ENCODE data around the gene C1QC.
"Not testable (repeated sequence)": the region's sequence is repeated elsewhere in the genome, so short reads cannot be mapped to it uniquely, and the experiment has no call there.

The C1QC gene

DNA sequence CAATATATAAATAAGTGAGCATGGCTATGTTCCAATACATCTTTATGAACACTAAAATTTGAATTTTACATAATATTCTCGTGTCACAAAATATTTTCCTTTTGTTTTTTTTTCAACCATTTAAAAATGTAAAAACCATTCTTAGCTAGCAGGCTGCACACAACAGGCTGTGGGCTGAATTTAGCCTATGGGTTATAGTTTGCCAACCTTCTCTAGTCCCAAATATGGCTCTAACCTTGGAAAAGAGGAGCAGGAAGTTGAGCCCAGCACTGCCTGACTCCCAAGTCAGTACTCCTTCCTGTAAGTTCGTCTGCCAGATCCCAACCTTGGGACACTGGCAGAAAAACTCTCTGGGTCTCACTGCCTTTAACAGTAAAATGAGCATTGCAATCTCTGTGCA is 23.0 kb downstream of the C1QC start:
- H3K27ac ChIP-seq (ENCODE audit: low read depth, low read length): no peak overlapping the region
- no peaks in the 10 kb centered on the region for H3K4me1 ChIP-seq (ENCODE audit: control insufficient read depth, insufficient read depth, low read length, unreplicated experiment)
- H2AFZ ChIP-seq (ENCODE audit: low read length, unreplicated experiment): no peak overlapping the region
- no peaks in the 10 kb centered on the region for H3K36me3 ChIP-seq (ENCODE audit: insufficient read depth, low read length)
- no peaks in the 10 kb centered on the region for H3K79me2 ChIP-seq (ENCODE audit: control insufficient read depth, insufficient read depth, low read length, unreplicated experiment)
- H3K27me3 ChIP-seq (ENCODE audit: insufficient read depth, low read length): peaks cover 42% of the 10 kb centered on the region
- no peak overlapping the region for H3K4me3 ChIP-seq (ENCODE audit: low read depth, low read length)

DNA sequence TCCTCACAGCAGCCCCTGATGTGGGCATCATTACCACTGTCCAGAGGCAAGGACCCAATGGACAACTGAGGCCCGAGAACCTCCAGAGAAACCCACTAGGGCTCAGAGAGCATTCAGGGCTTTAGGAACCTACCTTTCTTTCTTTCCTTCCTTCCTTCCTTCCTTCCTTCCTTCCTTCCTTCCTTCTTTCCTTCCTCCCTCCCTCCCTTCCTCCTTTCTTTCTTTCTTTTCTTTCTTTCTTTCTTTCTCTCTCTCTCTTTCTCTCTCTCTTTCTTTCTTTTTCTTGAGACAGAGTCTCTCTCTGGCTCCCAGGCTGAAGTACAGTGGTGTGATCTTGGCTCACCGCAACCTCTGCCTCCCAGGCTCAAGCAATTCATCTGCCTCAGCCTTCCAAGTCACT is 25.4 kb downstream of the C1QC start:
- H3K4me1 ChIP-seq (ENCODE audit: control insufficient read depth, insufficient read depth, low read length, unreplicated experiment); H2AFZ ChIP-seq (ENCODE audit: low read length, unreplicated experiment); H3K79me2 ChIP-seq (ENCODE audit: control insufficient read depth, insufficient read depth, low read length, unreplicated experiment); H3K36me3 ChIP-seq (ENCODE audit: insufficient read depth, low read length); H3K4me3 ChIP-seq (ENCODE audit: low read depth, low read length); H3K27ac ChIP-seq (ENCODE audit: low read depth, low read length): not testable (repeated sequence)
- peaks cover 54% of the 10 kb centered on the region for H3K27me3 ChIP-seq (ENCODE audit: insufficient read depth, low read length)

DNA sequence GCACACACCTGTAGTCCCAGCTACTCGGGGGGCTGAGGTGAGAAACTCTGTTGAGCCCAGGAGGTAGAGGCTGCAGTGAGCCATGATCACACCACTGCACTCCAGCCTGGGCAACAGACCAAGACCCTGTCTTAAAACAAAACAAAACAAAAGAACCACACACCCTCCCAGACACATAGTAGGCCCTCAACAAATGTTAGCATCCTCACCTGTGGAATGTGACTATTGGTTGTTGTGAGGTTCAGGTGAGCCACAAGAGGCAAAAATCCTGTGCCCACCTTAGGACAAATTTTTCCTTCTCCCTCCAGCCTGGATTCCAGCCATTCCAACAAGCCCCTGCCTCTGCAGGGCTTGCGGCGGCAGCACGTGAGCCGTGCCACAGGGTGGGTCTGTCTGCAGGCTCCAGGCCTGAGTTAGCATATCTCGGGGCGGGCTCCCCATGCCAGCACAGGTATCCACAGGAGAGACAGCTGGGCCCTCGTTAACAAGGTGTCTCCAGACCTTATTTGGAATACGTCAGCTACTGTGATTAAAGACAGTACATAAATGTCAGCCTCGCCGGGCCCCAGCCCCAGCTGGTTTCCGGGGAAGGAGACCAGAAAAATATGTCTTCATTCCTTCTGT is 27.0 kb downstream of the C1QC start:
- Histone ChIP-seq H3K27me3 (ENCODE audit: insufficient read depth, low read length) (peaks cover 54% of the 10 kb centered on the region), H3K36me3 (ENCODE audit: insufficient read depth, low read length) (no peaks in the 10 kb centered on the region), H3K79me2 (ENCODE audit: control insufficient read depth, insufficient read depth, low read length, unreplicated experiment) (no peaks in the 10 kb centered on the region), H3K4me1 (ENCODE audit: control insufficient read depth, insufficient read depth, low read length, unreplicated experiment) (no peaks in the 10 kb centered on the region), H2AFZ (ENCODE audit: low read length, unreplicated experiment) (no peak overlapping the region), H3K27ac (ENCODE audit: low read depth, low read length) (no peak overlapping the region), H3K4me3 (ENCODE audit: low read depth, low read length) (no peak overlapping the region)

DNA sequence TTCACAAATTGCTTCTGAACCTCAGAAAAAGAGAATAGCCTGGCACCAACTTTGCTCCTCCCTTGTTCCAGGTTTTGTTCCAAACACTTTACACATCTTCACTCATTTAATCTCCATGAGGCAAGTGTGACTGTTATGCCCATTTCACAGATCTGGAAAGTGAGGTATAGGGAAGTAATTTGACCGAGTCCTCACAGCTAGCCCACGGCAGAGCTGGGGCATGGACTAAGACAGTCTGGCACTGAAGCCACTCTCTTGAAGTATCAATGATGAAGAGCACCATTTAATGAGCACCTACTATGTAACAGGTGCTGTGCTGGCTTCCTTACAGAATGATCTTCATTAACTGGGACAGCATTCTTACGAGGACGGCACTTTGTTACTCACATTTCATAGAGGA is 28.6 kb downstream of the C1QC start:
- Histone ChIP-seq H2AFZ (ENCODE audit: low read length, unreplicated experiment) (no peak overlapping the region), H3K36me3 (ENCODE audit: insufficient read depth, low read length) (no peaks in the 10 kb centered on the region), H3K27ac (ENCODE audit: low read depth, low read length) (no peak overlapping the region), H3K4me1 (ENCODE audit: control insufficient read depth, insufficient read depth, low read length, unreplicated experiment) (no peaks in the 10 kb centered on the region), H3K79me2 (ENCODE audit: control insufficient read depth, insufficient read depth, low read length, unreplicated experiment) (no peaks in the 10 kb centered on the region), H3K27me3 (ENCODE audit: insufficient read depth, low read length) (peaks cover 50% of the 10 kb centered on the region), H3K4me3 (ENCODE audit: low read depth, low read length) (no peak overlapping the region)

DNA sequence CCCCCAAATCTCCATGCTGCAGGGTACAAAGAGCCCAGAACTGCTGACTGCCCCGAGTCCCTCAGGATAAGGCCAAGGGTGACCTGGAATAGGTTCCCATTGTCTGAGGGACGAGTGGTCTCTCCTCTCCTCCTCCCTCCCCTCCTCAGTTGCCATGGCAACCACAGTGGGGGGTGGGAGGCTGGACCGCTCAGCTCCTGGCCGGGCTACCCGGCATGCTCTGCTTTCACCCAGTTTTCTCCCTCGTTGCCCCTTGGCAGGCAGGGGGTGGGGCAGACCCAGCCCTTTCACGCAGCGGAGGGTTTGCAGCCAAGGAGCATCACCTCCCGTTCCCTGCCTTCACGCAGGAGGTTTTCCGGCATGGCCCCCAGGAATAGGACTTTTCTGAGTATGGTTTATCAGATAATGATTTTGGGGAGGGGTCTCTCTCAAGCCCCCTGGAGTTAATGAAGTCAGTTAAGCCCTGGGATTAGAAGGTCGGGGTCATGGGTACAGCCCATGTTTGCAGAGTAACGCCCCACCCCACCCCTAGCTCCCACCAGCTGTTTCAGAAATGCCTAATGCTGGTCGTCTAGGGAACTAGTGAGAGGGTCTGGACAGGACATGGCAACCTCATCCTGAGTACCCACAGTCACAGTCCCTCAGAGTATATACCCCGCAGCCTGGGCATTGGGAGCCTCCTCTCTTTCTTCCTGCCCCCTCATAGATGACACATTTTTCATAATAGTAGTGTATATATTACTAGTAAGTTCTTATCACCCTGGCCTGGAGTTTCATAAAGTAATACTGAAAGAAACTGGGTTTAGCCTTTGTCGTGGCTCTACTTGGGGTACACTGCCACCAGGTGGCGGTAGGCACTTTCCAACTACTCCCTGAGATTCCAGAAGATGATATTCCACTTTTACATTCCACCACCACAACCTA is 30.3 kb downstream of the C1QC start:
- no peaks in the 10 kb centered on the region for H3K79me2 ChIP-seq (ENCODE audit: control insufficient read depth, insufficient read depth, low read length, unreplicated experiment)
- no peak overlapping the region for H3K27ac ChIP-seq (ENCODE audit: low read depth, low read length)
- H3K4me3 ChIP-seq (ENCODE audit: low read depth, low read length): no peak overlapping the region
- no peak overlapping the region for H2AFZ ChIP-seq (ENCODE audit: low read length, unreplicated experiment)
- no peaks in the 10 kb centered on the region for H3K36me3 ChIP-seq (ENCODE audit: insufficient read depth, low read length)
- H3K27me3 ChIP-seq (ENCODE audit: insufficient read depth, low read length): peaks cover 35% of the 10 kb centered on the region
- no peaks in the 10 kb centered on the region for H3K4me1 ChIP-seq (ENCODE audit: control insufficient read depth, insufficient read depth, low read length, unreplicated experiment)

DNA sequence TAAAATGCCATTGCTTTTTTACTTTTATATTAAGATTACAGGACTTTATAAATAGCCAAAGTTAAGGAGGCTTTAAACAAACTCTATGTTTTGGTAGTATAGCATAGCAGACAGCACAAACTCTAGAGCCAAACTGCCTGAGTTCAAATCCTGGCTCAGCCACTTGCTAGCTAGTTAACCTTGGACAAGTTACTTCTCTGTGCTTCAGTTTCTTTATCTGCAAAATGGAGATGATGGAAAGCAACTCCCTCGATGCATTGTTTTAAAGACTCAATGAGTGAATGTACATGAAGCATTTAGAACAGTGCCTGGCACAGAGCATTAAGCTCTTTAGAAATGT is 30.9 kb downstream of the C1QC start:
- Histone ChIP-seq H2AFZ (ENCODE audit: low read length, unreplicated experiment) (no peak overlapping the region), H3K79me2 (ENCODE audit: control insufficient read depth, insufficient read depth, low read length, unreplicated experiment) (no peaks in the 10 kb centered on the region), H3K27me3 (ENCODE audit: insufficient read depth, low read length) (peaks cover 30% of the 10 kb centered on the region), H3K4me3 (ENCODE audit: low read depth, low read length) (no peak overlapping the region), H3K4me1 (ENCODE audit: control insufficient read depth, insufficient read depth, low read length, unreplicated experiment) (no peaks in the 10 kb centered on the region), H3K27ac (ENCODE audit: low read depth, low read length) (no peak overlapping the region), H3K36me3 (ENCODE audit: insufficient read depth, low read length) (no peaks in the 10 kb centered on the region)

DNA sequence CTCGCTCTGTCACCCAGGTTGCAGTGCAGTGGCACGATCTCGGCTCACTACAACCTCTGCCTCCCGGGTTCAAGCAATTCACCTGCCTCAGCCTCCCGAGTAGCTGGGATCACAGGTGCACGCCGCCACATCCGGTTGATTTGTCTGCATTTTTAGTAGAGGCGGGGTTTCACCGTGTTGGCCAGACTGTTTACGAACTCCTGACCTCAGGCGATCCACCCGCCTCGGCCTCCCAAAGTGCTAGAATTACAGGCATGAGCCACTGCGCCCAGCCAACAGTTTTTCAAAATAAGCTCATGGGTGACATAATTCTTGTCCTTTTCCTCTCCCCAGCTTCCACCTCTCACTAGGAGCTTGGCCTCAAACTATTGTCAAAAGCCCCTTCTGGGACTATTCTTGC is 32.7 kb downstream of the C1QC start:
- not testable (repeated sequence) for H3K79me2 ChIP-seq (ENCODE audit: control insufficient read depth, insufficient read depth, low read length, unreplicated experiment); H3K4me1 ChIP-seq (ENCODE audit: control insufficient read depth, insufficient read depth, low read length, unreplicated experiment); H3K36me3 ChIP-seq (ENCODE audit: insufficient read depth, low read length); H3K4me3 ChIP-seq (ENCODE audit: low read depth, low read length); H2AFZ ChIP-seq (ENCODE audit: low read length, unreplicated experiment); H3K27ac ChIP-seq (ENCODE audit: low read depth, low read length)
- H3K27me3 ChIP-seq (ENCODE audit: insufficient read depth, low read length): peaks cover 15% of the 10 kb centered on the region

DNA sequence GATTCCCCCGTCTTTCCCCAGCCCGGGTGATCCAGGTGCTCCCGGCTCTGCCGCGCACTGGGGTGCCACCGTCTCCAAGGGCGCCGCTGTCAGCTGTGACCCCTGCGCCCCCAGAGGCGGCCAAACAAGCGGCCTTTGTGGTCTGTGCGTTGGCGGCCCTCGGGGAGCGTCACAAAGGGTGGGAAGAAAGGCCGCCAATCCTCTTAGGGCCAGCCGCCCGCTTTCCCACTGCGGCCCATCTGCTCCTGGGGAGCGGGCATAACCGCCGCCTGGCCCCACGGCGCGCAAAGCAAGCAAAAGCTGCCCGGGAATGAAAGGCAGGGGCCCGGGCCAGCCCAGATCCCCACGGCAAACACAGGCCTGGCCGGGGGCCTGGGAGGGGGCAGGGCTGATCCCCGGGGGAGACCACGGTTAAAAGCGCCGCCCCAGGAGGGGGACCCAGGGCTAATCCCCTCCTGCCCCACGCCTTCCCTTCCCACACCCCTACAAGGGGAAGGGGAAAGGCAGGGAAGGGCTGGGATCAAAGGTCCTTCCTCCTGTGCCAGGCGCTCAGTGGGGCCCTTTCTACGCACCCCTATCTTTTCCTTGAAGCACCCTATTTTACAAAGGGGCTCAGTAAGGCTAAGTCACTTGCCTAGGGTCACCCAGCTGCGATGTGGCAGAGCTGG is 33.6 kb downstream of the C1QC start:
- Histone ChIP-seq H3K4me1 (ENCODE audit: control insufficient read depth, insufficient read depth, low read length, unreplicated experiment) (no peaks in the 10 kb centered on the region), H3K79me2 (ENCODE audit: control insufficient read depth, insufficient read depth, low read length, unreplicated experiment) (no peaks in the 10 kb centered on the region), H3K36me3 (ENCODE audit: insufficient read depth, low read length) (no peaks in the 10 kb centered on the region), H3K4me3 (ENCODE audit: low read depth, low read length) (no peak overlapping the region), H2AFZ (ENCODE audit: low read length, unreplicated experiment) (no peak overlapping the region), H3K27ac (ENCODE audit: low read depth, low read length) (no peak overlapping the region), H3K27me3 (ENCODE audit: insufficient read depth, low read length) (peaks cover 8% of the 10 kb centered on the region; the same call in 1 of the 2 replicates)

DNA sequence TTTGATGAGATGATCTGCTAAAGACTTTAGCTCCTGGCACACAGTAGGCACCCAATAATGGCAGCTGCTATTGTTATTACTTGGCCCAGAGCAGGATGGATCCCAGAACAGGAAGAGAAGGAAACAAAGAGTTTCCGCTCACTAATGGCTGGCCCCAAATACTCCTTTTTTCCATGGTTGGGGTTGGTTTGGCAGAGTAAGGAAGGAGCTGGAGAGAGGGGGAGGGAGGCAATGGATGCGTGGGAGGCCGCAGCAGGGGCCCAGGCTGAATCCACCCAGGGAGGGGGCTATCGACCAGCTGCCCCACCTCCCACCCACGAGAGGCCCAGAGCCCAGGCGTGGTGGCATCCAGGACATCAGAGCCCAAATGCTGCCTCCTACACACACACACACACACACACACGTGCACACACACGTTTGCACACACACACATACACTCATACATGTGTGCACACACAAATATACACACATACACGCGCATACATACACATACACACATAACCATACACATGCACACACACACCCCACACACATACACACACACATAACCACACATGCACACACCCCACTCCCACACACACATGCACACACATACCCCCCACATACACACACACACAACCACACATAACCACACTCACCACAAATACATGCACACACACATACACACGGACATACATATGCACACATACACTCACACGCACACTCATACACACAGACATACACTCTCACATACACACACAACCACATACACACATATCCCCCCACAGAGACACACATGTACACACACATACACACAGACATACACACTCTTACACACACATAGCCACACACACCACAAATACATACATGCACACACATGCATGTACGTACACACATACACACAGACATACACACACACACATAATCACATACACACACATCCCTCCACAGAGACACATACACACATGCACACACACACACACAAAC is 34.8 kb downstream of the C1QC start:
- Histone ChIP-seq H2AFZ (ENCODE audit: low read length, unreplicated experiment) (no peak overlapping the region), H3K79me2 (ENCODE audit: control insufficient read depth, insufficient read depth, low read length, unreplicated experiment) (no peaks in the 10 kb centered on the region), H3K27me3 (ENCODE audit: insufficient read depth, low read length) (no peaks in the 10 kb centered on the region), H3K4me3 (ENCODE audit: low read depth, low read length) (no peak overlapping the region), H3K36me3 (ENCODE audit: insufficient read depth, low read length) (no peaks in the 10 kb centered on the region), H3K27ac (ENCODE audit: low read depth, low read length) (no peak overlapping the region), H3K4me1 (ENCODE audit: control insufficient read depth, insufficient read depth, low read length, unreplicated experiment) (no peaks in the 10 kb centered on the region)

DNA sequence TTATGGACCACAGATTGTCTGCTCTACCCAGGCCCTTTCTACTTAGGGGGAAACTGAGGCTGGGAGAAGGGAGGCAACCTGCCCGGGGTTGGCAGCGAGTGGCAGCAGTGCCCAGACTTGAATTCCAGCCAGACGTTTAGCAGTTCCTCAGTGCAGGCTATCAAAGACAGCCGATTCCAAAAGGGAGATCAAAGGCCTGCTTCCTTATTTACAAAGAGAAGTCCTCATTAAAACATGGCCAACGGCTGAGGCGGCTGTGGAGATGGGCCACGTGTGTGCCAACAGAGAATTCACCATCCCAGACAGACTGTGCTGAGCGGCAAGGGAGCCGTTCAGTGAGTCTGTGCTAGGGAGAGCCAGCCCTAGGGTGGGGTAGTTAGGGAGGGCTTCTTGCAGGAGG is 37.3 kb downstream of the C1QC start:
- Histone ChIP-seq H3K4me1 (ENCODE audit: control insufficient read depth, insufficient read depth, low read length, unreplicated experiment) (no peaks in the 10 kb centered on the region), H3K4me3 (ENCODE audit: low read depth, low read length) (no peak overlapping the region), H3K36me3 (ENCODE audit: insufficient read depth, low read length) (no peaks in the 10 kb centered on the region), H3K79me2 (ENCODE audit: control insufficient read depth, insufficient read depth, low read length, unreplicated experiment) (no peaks in the 10 kb centered on the region), H3K27me3 (ENCODE audit: insufficient read depth, low read length) (no peaks in the 10 kb centered on the region), H2AFZ (ENCODE audit: low read length, unreplicated experiment) (no peak overlapping the region), H3K27ac (ENCODE audit: low read depth, low read length) (no peak overlapping the region)
